Measurements from ENCODE around the gene ST6GALNAC5.

The ST6GALNAC5 gene

DNA sequence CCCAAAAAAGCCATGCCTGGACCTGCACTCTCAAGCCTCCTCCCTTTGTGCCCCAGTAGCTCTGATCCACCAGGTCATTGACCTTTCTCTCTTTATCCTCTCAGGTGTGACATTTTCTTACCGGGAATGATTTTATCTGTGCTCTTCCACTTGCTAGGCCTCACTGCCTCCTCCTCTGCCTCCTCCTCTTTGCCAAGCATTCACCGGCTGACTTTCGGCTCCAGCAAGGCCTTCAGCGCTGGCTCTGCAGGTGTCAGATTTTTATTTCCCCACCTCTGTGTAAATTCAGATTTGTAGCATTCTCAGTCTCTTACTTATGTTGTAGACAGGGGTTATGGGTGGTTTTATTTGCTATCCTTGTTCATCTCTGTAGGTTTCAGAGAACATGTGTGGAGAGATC lies 91.5 kb downstream of the ST6GALNAC5 start (continued):
- no peak for TF ChIP-seq ZNF560 (tag by site-specific recombination; IDR thresholded peaks at IDR 0.05; ENCODE audit: borderline replicate concordance)
- TF ChIP-seq GLI2 (tag by site-specific recombination; IDR thresholded peaks at IDR 0.05; ENCODE audit: borderline replicate concordance, low read depth) = no peak
- TF ChIP-seq, protein P1, sequence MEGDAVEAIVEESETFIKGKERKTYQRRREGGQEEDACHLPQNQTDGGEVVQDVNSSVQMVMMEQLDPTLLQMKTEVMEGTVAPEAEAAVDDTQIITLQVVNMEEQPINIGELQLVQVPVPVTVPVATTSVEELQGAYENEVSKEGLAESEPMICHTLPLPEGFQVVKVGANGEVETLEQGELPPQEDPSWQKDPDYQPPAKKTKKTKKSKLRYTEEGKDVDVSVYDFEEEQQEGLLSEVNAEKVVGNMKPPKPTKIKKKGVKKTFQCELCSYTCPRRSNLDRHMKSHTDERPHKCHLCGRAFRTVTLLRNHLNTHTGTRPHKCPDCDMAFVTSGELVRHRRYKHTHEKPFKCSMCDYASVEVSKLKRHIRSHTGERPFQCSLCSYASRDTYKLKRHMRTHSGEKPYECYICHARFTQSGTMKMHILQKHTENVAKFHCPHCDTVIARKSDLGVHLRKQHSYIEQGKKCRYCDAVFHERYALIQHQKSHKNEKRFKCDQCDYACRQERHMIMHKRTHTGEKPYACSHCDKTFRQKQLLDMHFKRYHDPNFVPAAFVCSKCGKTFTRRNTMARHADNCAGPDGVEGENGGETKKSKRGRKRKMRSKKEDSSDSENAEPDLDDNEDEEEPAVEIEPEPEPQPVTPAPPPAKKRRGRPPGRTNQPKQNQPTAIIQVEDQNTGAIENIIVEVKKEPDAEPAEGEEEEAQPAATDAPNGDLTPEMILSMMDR (tag by site-specific recombination; IDR thresholded peaks at IDR 0.05) = no peak
- no peak for TF ChIP-seq SP2 (tag by site-specific recombination; IDR thresholded peaks at IDR 0.05)
- no peak for TF ChIP-seq ZNF366 (tag by site-specific recombination; conservative IDR thresholded peaks at IDR 0.05)
- no peak for TF ChIP-seq ZNF37A (tag by site-specific recombination; IDR thresholded peaks at IDR 0.05)
- no peak for TF ChIP-seq OVOL3 (tag by site-specific recombination; IDR thresholded peaks at IDR 0.05)

DNA sequence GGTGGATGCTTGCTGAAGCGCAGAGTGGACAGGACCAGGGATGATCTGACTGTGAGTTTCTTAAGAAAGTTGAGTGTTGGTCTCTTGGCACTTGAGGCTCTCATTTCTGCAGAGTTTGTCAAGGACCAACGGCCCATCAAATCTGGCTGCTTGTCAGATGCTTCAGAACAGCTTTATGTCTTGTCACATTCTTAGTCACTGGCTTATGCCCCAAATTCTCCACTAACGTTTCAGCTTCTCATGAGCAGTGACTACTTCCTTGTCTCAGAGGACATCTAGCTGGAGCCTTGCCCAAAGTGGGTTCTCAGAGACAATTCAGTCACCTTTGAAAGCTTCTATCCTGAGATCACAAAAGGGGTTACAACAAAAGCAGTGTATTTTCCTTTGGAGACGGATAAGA lies 92.3 kb downstream of the ST6GALNAC5 start:
- ChIA-PET POLR2A (no interaction called here), CTCF (no interaction called here)
- Histone ChIP-seq H3K27ac (ENCODE audit: extremely low read depth, low read depth, low read length) (no peak overlapping the region), H3K9me3 (ENCODE audit: control insufficient read depth, insufficient read depth, low read depth, low read length) (no peaks in the 10 kb centered on the region), H3K36me3 (ENCODE audit: control insufficient read depth in 2 of 2, insufficient read depth in 1 of 2, low read length in 2 of 2) (no peaks in the 10 kb centered on the region), H3K4me3 (ENCODE audit: low read depth, low read length) (no peak overlapping the region), H3K4me1 (ENCODE audit: control insufficient read depth, insufficient read depth, low read length) (no peaks in the 10 kb centered on the region)
- TF ChIP-seq EGR2 (tag by site-specific recombination; IDR thresholded peaks at IDR 0.05; ENCODE audit: low read depth) (no peak), ZBTB48 (tag by site-specific recombination; IDR thresholded peaks at IDR 0.05) (no peak), ZBTB1 (tag by site-specific recombination; IDR thresholded peaks at IDR 0.05) (no peak), ZNF423 (tag by site-specific recombination; IDR thresholded peaks at IDR 0.05) (no peak), ZNF311 (tag by site-specific recombination; IDR thresholded peaks at IDR 0.05; ENCODE audit: borderline replicate concordance) (no peak), KLF16 (tag by site-specific recombination; IDR thresholded peaks at IDR 0.05) (no peak), KLF8 (tag by site-specific recombination; IDR thresholded peaks at IDR 0.05) (no peak), ZNF791 (tag by site-specific recombination; IDR thresholded peaks at IDR 0.05) (no peak), ZNF48 (tag by site-specific recombination; IDR thresholded peaks at IDR 0.05) (no peak), ZNF658 (tag by site-specific recombination; IDR thresholded peaks at IDR 0.05) (no peak), ZNF214 (tag by site-specific recombination; IDR thresholded peaks at IDR 0.05; ENCODE audit: borderline replicate concordance) (no peak), KLF10 (tag by site-specific recombination; IDR thresholded peaks at IDR 0.05) (no peak)
- TF ChIP-seq, protein P2, sequence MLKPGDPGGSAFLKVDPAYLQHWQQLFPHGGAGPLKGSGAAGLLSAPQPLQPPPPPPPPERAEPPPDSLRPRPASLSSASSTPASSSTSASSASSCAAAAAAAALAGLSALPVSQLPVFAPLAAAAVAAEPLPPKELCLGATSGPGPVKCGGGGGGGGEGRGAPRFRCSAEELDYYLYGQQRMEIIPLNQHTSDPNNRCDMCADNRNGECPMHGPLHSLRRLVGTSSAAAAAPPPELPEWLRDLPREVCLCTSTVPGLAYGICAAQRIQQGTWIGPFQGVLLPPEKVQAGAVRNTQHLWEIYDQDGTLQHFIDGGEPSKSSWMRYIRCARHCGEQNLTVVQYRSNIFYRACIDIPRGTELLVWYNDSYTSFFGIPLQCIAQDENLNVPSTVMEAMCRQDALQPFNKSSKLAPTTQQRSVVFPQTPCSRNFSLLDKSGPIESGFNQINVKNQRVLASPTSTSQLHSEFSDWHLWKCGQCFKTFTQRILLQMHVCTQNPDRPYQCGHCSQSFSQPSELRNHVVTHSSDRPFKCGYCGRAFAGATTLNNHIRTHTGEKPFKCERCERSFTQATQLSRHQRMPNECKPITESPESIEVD (tag by site-specific recombination; IDR thresholded peaks at IDR 0.05) = no peak
- TF ChIP-seq, protein P3, sequence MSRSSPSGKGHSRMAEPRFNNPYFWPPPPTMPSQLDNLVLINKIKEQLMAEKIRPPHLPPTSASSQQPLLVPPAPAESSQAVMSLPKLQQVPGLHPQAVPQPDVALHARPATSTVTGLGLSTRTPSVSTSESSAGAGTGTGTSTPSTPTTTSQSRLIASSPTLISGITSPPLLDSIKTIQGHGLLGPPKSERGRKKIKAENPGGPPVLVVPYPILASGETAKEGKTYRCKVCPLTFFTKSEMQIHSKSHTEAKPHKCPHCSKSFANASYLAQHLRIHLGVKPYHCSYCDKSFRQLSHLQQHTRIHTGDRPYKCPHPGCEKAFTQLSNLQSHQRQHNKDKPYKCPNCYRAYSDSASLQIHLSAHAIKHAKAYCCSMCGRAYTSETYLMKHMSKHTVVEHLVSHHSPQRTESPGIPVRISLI (tag by site-specific recombination; IDR thresholded peaks at IDR 0.05) = no peak
- TF ChIP-seq, protein P4, sequence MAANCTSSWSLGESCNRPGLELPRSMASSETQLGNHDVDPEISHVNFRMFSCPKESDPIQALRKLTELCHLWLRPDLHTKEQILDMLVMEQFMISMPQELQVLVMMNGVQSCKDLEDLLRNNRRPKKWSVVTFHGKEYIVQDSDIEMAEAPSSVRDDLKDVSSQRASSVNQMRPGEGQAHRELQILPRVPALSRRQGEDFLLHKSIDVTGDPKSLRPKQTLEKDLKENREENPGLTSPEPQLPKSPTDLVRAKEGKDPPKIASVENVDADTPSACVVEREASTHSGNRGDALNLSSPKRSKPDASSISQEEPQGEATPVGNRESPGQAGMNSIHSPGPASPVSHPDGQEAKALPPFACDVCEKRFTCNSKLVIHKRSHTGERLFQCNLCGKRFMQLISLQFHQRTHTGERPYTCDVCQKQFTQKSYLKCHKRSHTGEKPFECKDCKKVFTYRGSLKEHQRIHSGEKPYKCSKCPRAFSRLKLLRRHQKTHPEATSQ (tag by site-specific recombination; IDR thresholded peaks at IDR 0.05) = no peak
- TF ChIP-seq, protein P5, sequence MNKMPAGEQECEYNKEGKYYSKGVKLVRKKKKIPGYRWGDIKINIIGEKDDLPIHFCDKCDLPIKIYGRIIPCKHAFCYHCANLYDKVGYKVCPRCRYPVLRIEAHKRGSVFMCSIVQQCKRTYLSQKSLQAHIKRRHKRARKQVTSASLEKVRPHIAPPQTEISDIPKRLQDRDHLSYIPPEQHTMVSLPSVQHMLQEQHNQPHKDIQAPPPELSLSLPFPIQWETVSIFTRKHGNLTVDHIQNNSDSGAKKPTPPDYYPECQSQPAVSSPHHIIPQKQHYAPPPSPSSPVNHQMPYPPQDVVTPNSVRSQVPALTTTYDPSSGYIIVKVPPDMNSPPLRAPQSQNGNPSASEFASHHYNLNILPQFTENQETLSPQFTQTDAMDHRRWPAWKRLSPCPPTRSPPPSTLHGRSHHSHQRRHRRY (tag by site-specific recombination; IDR thresholded peaks at IDR 0.05) = no peak
- TF ChIP-seq, protein P6, sequence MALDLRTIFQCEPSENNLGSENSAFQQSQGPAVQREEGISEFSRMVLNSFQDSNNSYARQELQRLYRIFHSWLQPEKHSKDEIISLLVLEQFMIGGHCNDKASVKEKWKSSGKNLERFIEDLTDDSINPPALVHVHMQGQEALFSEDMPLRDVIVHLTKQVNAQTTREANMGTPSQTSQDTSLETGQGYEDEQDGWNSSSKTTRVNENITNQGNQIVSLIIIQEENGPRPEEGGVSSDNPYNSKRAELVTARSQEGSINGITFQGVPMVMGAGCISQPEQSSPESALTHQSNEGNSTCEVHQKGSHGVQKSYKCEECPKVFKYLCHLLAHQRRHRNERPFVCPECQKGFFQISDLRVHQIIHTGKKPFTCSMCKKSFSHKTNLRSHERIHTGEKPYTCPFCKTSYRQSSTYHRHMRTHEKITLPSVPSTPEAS (tag by site-specific recombination; IDR thresholded peaks at IDR 0.05) = no peak
